HepG2 (cell line): ENCODE data around the gene PRKCG. TPM values are rescaled to one million over a fixed set of nuclear protein-coding genes. Genes with fewer than 3 reads are reported as not detected.

Experiments
- ATAC-seq: fragments of 200-7000 bp; cut with Tn5 transposase; 3 replicates; pipeline ENCODE4 v1.9.1; 2020; ENCODE audit warnings: mild to moderate bottlenecking, moderate library complexity
- BruUV-seq: library from RNA; stranded (reverse); fragments of 400-500 nt; replicated peaks from 2 replicates; lab custom pipeline; 2021; lab: Mats Ljungman, UMichigan
- CTCF ChIA-PET: fragments of 300-600 bp; formaldehyde crosslinking; extraction: SDS; loops from one replicate; lab custom pipeline; 2021; ENCODE audit warnings: low total read pairs, inconsistent platforms, low intra/inter-chr PET ratio; lab: Yijun Ruan, JAX
- POLR2A ChIA-PET: fragments of 350-600 bp; sonication (Branson Sonifier 250); formaldehyde crosslinking; loops from one replicate; lab custom pipeline; 2020; ENCODE audit warnings: antibody characterized with exemption, inconsistent platforms; lab: Yijun Ruan, JAX
- DNase-seq: peaks from one replicate; pipeline ENCODE4 v3.0.0-alpha.2; 2015; ENCODE audit warnings: low spot score
- FAIRE-seq: peaks from 3 replicates; lab custom pipeline; 2011; peaks lifted over from hg19 to GRCh38; lab: Jason Lieb, UNC
- H2AFZ ChIP-seq: one replicate; pipeline ENCODE4 v1.6.1; 2011; ENCODE audit warnings: low read length, inconsistent platforms
- H3K27ac ChIP-seq: fragments of 300-600 bp; 3 replicates; pipeline ENCODE4 v1.8.0; 2011; ENCODE audit warnings: mixed run types, mild to moderate bottlenecking, mixed read lengths, low read length, inconsistent platforms; ENCODE audit not compliant: insufficient read depth; ENCODE audit errors: extremely low read length
- H3K27me3 ChIP-seq, 2 experiments: fragments of 200-600 bp in 1 of 2; 2 replicates in 1 of 2; 3 replicates in 1 of 2; pipeline versions ENCODE4 v1.6.0 to v1.8.0; 2011; ENCODE audit warnings: low read length in 2 of 2, mild to moderate bottlenecking in 2 of 2, moderate library complexity in 2 of 2, inconsistent platforms in 1 of 2; ENCODE audit not compliant: insufficient read depth in 2 of 2, control insufficient read depth in 1 of 2
- H3K36me3 ChIP-seq, 2 experiments: fragments of 200-600 bp in 1 of 2; replicated peaks in 1 of 2; 2 replicates in 1 of 2; 3 replicates in 1 of 2; pipeline versions ENCODE4 v1.5.1 to v1.8.0; 2011; ENCODE audit warnings: low read length in 2 of 2, inconsistent platforms in 1 of 2; ENCODE audit not compliant: insufficient read depth in 2 of 2, control insufficient read depth in 1 of 2
- H3K4me1 ChIP-seq: 2 replicates; pipeline ENCODE4 v1.5.1; 2012; ENCODE audit warnings: low read length, inconsistent platforms; ENCODE audit not compliant: insufficient read depth
- H3K4me2 ChIP-seq: 2 replicates; pipeline ENCODE4 v1.6.0; 2011; ENCODE audit warnings: low read depth, low read length, inconsistent platforms
- H3K4me3 ChIP-seq, 3 experiments: fragments of 200-600 bp in 1 of 3; sonication (generic), shearing (Covaris generic) in 1 of 3; replicated peaks in 1 of 3; 2 replicates each; pipeline ENCODE4 v1.5.1; 2011 to 2016; ENCODE audit warnings: low read length in 3 of 3, inconsistent platforms in 2 of 3, low read depth in 2 of 3, mild to moderate bottlenecking in 2 of 3, control low read depth in 1 of 3, mixed read lengths in 1 of 3; ENCODE audit not compliant: insufficient read depth in 1 of 3
- H3K79me2 ChIP-seq: one replicate; pipeline ENCODE4 v1.6.1; 2011; ENCODE audit warnings: low read length, inconsistent platforms; ENCODE audit not compliant: insufficient read depth
- H3K9ac ChIP-seq: 2 replicates; pipeline ENCODE4 v1.6.0; 2011; ENCODE audit warnings: mild to moderate bottlenecking, low read depth, low read length, inconsistent platforms; ENCODE audit not compliant: insufficient read depth
- H3K9me3 ChIP-seq: 2 replicates; pipeline ENCODE4 v1.5.1; 2012; ENCODE audit warnings: mild to moderate bottlenecking, low read length
- H4K20me1 ChIP-seq: 2 replicates; pipeline ENCODE4 v1.6.0; 2011; ENCODE audit warnings: inconsistent platforms, mild to moderate bottlenecking, low read length, moderate library complexity; ENCODE audit not compliant: insufficient read depth
- ATF3 ChIP-seq: sonication (generic); formaldehyde crosslinking; IDR thresholded peaks from 2 replicates; pipeline ENCODE4 v1.4.0; 2020; ENCODE audit warnings: missing genetic modification reagents
- EEA1 ChIP-seq: sonication (generic); formaldehyde crosslinking; IDR thresholded peaks from 2 replicates; pipeline ENCODE4 v1.5.1; 2020; ENCODE audit warnings: mild to moderate bottlenecking, missing genetic modification reagents, borderline replicate concordance
- FOXK2 ChIP-seq: fragments of 450-650 bp; IDR thresholded peaks from 2 replicates; pipeline ENCODE4 v1.6.1; 2016
- MIER2 ChIP-seq: IDR thresholded peaks from 2 replicates; pipeline ENCODE4 v1.6.1; 2016; ENCODE audit warnings: missing biosample characterization, missing genetic modification reagents
- MTF2 ChIP-seq: sonication (generic); formaldehyde crosslinking; IDR thresholded peaks from 2 replicates; pipeline ENCODE4 v1.5.0; 2020; ENCODE audit warnings: missing genetic modification reagents, borderline replicate concordance
- MZF1 ChIP-seq: sonication (generic); formaldehyde crosslinking; IDR thresholded peaks from 2 replicates; pipeline ENCODE4 v1.8.1; 2023; ENCODE audit warnings: mild to moderate bottlenecking, missing genetic modification reagents, borderline replicate concordance
- NBN ChIP-seq: fragments of 450-650 bp; conservative IDR thresholded peaks from 2 replicates; pipeline ENCODE4 v1.6.1; 2017
- RFX5 ChIP-seq: IDR thresholded peaks from 2 replicates; pipeline ENCODE4 v1.6.1; 2011; ENCODE audit warnings: low read depth, low read length, improper control_type of control experiment
- THRA ChIP-seq: sonication (generic); formaldehyde crosslinking; IDR thresholded peaks from 2 replicates; pipeline ENCODE4 v1.4.0; 2020; ENCODE audit warnings: missing genetic modification reagents, borderline replicate concordance
- U2AF1 ChIP-seq: fragments of 200-400 bp; formaldehyde crosslinking; optimal IDR thresholded peaks from 2 replicates; pipeline ENCODE3; 2017; ENCODE audit warnings: mild to moderate bottlenecking, low read depth, low read length
- ZBTB37 ChIP-seq: sonication (generic); formaldehyde crosslinking; IDR thresholded peaks from 2 replicates; pipeline ENCODE4 v1.4.0; 2020; ENCODE audit warnings: mild to moderate bottlenecking, missing genetic modification reagents
- ZBTB38 ChIP-seq: sonication (generic); formaldehyde crosslinking; IDR thresholded peaks from 2 replicates; pipeline ENCODE4 v1.5.1; 2020; ENCODE audit warnings: mild to moderate bottlenecking, missing genetic modification reagents
- ZNF121 ChIP-seq: sonication (generic); formaldehyde crosslinking; IDR thresholded peaks from 2 replicates; pipeline ENCODE4 v1.5.0; 2020; ENCODE audit warnings: mild to moderate bottlenecking, missing genetic modification reagents
- ZNF136 ChIP-seq: sonication (generic); formaldehyde crosslinking; IDR thresholded peaks from 2 replicates; pipeline ENCODE4 v1.8.1; 2022; ENCODE audit warnings: low read depth, mild to moderate bottlenecking, moderate library complexity, missing genetic modification reagents
- ZNF224 ChIP-seq: sonication (generic); formaldehyde crosslinking; IDR thresholded peaks from 2 replicates; pipeline ENCODE4 v1.5.0; 2020; ENCODE audit warnings: mild to moderate bottlenecking, missing genetic modification reagents
- ZNF331 ChIP-seq: sonication (generic); formaldehyde crosslinking; IDR thresholded peaks from 2 replicates; pipeline ENCODE4 v1.4.0; 2020; ENCODE audit warnings: missing genetic modification reagents
- ZNF776 ChIP-seq: sonication (generic); formaldehyde crosslinking; IDR thresholded peaks from 2 replicates; pipeline ENCODE4 v1.4.0; 2020; ENCODE audit warnings: mild to moderate bottlenecking, missing genetic modification reagents
- ZSCAN31 ChIP-seq: sonication (generic); formaldehyde crosslinking; IDR thresholded peaks from 2 replicates; pipeline ENCODE4 v1.5.0; 2020; ENCODE audit warnings: low read depth, mild to moderate bottlenecking, missing genetic modification reagents
- ZSCAN5A ChIP-seq: sonication (generic); formaldehyde crosslinking; IDR thresholded peaks from 2 replicates; pipeline ENCODE4 v1.8.0; 2022; ENCODE audit warnings: mild to moderate bottlenecking, missing genetic modification reagents, borderline replicate concordance
- WGBS: methylation state at CpG from one replicate; pipeline ENCODE4 v1.1.6; 2017; ENCODE audit warnings: low lambda C conversion rate; 5-methylcytosine and 5-hydroxymethylcytosine counted together
- in situ Hi-C: cut with HindIII; loops from 2 replicates; pipeline ENCODE4 v1.10.0; 2017; ENCODE audit warnings: low pct_unique_long_range_greater_than_20kb; ENCODE audit not compliant: extremely low pct_ligation_motif_present
- intact Hi-C: fragments of 100-400 bp; cut with micrococcal nuclease; formaldehyde crosslinking; loops from one replicate; pipeline ENCODE4 v1.10.0; 2022; ENCODE audit not compliant: unreplicated experiment
- polyA plus RNA-seq, 8 experiments: library from polyadenylated mRNA; depleted of rRNA in 3 of 8; stranded (reverse) in 7 of 8; unstranded in 1 of 8; fragments of >200 nt; fragmentation: Illumina TruSeq in 4 of 8; extraction: Trizol in 4 of 8; gene quantifications; 2 replicates each; pipeline versions ENCODE4 v1.2.1 to v1.2.3, GENCODE V29; 2011 to 2016; ENCODE audit warnings: low read depth in 4 of 8, missing spikeins in 1 of 8, mixed read lengths in 1 of 8; ENCODE audit not compliant: insufficient read depth in 1 of 8
- total RNA-seq, 5 experiments: library from RNA; depleted of rRNA; stranded (reverse); fragments of >200 nt; fragmentation: Illumina TruSeq; extraction: Trizol; gene quantifications; 2 replicates each; pipeline ENCODE4 v1.2.3, GENCODE V29; 2016; ENCODE audit warnings: low read depth in 1 of 5
- TF ChIP-seq, protein P1 (sequence below): sonication (generic); formaldehyde crosslinking; IDR thresholded peaks from 2 replicates; pipeline ENCODE4 v1.8.1; 2023; ENCODE audit warnings: mild to moderate bottlenecking, missing genetic modification reagents

The PRKCG gene
- total and polyA plus RNA-seq, 2 of the 13 experiments (the other 11 are each of a cell fraction or from before 2014, with no cell fraction given) = 0.02 to 0.03 TPM

DNA sequence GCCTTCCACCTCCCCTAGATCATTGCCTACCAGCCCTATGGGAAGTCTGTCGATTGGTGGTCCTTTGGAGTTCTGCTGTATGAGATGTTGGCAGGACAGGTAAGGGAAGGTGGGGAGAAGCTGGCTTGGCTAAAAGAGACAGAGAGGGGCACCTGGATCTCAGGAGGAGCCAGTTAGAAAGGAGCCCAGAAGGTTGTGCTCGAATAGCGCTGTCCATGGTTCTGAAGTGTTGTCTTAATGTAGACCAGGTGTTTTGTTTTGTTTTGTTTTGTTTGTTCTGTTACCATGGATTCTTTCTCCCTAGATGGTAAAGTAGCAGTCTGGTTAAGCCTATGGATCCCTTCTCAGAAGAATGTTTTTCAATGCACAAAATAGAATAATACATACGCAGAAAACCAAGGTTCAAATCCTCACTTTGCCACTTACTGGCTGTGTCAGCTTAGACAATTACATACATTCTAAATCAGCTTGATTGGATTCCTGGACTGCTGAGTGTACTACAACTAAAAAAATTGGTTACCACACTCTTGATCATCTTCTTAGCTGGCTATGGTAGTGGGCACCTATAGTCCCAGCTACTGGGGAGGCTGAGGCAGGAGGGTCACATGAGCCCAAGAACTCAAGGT lies 21.2 kb downstream of the PRKCG start:
- in situ Hi-C loops = loop anchor here (10.0 kb wide), 1 partner anchor 122 kb away; no protein-coding TSS in a partner anchor
- H3K79me2 ChIP-seq = no peaks in the 10 kb centered on the region
- H3K36me3 ChIP-seq = no peaks in the 10 kb centered on the region
- H3K27ac ChIP-seq = no peak overlapping the region
- H3K27me3 ChIP-seq = peaks cover 5 to 14% of the 10 kb centered on the region in 2 experiments; a peak in 4 of 5 replicates
- CTCF ChIA-PET = no interaction called here
- FAIRE-seq = peak; percentile 55
- H3K4me2 ChIP-seq = no peak overlapping the region
- peak; percentile 52 for DNase-seq
- intact Hi-C loops = no loop called here
- ATAC-seq = no peak
- H3K4me1 ChIP-seq = no peaks in the 10 kb centered on the region
- H3K9ac ChIP-seq = no peak overlapping the region
- no TSS peak for BruUV-seq
- no peaks in the 10 kb centered on the region for H3K9me3 ChIP-seq
- H4K20me1 ChIP-seq = peaks cover 7% of the 10 kb centered on the region; the same call in 1 of the 2 replicates
- no peak overlapping the region for H3K4me3 ChIP-seq
- WGBS = 38% methylated on average over 4 of the region's 4 CpGs
- H2AFZ ChIP-seq = no peak overlapping the region
- POLR2A ChIA-PET = no interaction called here
- TF ChIP-seq ZNF121 (no peak), RFX5 (no peak), THRA (CRISPR knock-in tag) (peak; percentile 21; the same call in 1 of the 2 replicates), ZNF331 (peak; percentile 65), ZSCAN31 (CRISPR knock-in tag) (no peak), NBN (no peak), ZSCAN5A (CRISPR knock-in tag) (no peak), EEA1 (CRISPR knock-in tag) (no peak), ZNF136 (CRISPR knock-in tag) (no peak), ZBTB37 (CRISPR knock-in tag) (no peak), ZNF224 (CRISPR knock-in tag) (no peak), MIER2 (CRISPR knock-in tag) (peak; percentile 95), U2AF1 (no peak), MZF1 (CRISPR knock-in tag) (no peak), FOXK2 (no peak), ZNF776 (CRISPR knock-in tag) (no peak), ATF3 (CRISPR knock-in tag) (no peak), MTF2 (no peak), ZBTB38 (CRISPR knock-in tag) (no peak)
- TF ChIP-seq, protein P1, sequence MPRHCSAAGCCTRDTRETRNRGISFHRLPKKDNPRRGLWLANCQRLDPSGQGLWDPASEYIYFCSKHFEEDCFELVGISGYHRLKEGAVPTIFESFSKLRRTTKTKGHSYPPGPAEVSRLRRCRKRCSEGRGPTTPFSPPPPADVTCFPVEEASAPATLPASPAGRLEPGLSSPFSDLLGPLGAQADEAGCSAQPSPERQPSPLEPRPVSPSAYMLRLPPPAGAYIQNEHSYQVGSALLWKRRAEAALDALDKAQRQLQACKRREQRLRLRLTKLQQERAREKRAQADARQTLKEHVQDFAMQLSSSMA = no peak
